HFF-Myc (cell line): ENCODE measurements around the gene TTLL6.

ENCODE experiments used
- DNase-seq: peaks from one replicate; pipeline ENCODE4 v3.0.0-alpha.2; 2011; ENCODE audit warnings: low read depth; ENCODE audit errors: extremely low read depth
- H3K4me3 ChIP-seq: replicated peaks from 2 replicates; pipeline ENCODE4 v1.5.1; 2011; ENCODE audit warnings: low read depth, mild to moderate bottlenecking, control low read depth, low read length
- TF ChIP-seq, protein P1 (sequence below): IDR thresholded peaks from 2 replicates; pipeline ENCODE4 v1.5.1; 2012; ENCODE audit warnings: mild to moderate bottlenecking, low read depth, low read length, control low read depth; ENCODE audit errors: missing control alignments

TTLL6 gene

DNA sequence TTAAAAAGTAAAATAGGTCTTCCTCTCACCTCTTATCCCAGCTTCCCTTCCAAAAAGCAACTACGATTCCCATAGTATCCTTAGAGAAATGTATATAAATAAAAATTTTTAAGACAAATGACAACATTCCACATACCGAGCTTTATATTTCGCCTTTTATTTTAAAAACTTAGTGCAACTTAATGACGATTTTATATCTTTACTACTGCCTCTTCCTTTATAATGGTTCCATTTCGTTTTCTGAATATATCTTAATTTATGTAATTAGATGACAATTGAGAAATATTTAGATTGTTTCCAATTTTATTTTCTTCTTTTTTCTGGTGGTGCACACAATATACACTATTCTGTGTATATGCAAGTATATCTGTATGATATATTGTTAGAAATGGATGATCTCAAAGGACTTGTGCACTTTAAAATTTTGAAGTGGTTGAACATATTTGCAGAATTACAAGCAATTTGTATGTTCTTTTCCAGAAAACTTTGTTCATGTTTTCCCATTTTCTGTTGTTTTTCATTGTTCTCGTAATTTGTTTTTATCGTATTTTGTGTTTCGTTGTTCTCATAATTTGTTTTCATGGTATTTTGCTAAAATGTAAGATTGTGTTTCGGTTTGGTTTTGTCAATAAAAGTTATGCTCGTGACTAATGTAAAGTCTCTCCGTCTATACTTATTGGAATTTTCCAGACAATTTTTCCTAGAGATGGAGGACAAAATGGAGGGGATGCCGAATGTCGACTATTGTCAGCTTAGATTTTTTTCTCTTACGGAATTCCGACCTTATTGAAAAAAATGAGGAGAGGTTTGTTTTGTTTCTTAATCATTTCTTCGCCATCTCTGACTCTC lies 68.1 kb downstream of the TTLL6 start:
- TF ChIP-seq, protein P1, sequence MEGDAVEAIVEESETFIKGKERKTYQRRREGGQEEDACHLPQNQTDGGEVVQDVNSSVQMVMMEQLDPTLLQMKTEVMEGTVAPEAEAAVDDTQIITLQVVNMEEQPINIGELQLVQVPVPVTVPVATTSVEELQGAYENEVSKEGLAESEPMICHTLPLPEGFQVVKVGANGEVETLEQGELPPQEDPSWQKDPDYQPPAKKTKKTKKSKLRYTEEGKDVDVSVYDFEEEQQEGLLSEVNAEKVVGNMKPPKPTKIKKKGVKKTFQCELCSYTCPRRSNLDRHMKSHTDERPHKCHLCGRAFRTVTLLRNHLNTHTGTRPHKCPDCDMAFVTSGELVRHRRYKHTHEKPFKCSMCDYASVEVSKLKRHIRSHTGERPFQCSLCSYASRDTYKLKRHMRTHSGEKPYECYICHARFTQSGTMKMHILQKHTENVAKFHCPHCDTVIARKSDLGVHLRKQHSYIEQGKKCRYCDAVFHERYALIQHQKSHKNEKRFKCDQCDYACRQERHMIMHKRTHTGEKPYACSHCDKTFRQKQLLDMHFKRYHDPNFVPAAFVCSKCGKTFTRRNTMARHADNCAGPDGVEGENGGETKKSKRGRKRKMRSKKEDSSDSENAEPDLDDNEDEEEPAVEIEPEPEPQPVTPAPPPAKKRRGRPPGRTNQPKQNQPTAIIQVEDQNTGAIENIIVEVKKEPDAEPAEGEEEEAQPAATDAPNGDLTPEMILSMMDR, result no peak
- no peak for DNase-seq
- H3K4me3 ChIP-seq, result no peak overlapping the region

DNA sequence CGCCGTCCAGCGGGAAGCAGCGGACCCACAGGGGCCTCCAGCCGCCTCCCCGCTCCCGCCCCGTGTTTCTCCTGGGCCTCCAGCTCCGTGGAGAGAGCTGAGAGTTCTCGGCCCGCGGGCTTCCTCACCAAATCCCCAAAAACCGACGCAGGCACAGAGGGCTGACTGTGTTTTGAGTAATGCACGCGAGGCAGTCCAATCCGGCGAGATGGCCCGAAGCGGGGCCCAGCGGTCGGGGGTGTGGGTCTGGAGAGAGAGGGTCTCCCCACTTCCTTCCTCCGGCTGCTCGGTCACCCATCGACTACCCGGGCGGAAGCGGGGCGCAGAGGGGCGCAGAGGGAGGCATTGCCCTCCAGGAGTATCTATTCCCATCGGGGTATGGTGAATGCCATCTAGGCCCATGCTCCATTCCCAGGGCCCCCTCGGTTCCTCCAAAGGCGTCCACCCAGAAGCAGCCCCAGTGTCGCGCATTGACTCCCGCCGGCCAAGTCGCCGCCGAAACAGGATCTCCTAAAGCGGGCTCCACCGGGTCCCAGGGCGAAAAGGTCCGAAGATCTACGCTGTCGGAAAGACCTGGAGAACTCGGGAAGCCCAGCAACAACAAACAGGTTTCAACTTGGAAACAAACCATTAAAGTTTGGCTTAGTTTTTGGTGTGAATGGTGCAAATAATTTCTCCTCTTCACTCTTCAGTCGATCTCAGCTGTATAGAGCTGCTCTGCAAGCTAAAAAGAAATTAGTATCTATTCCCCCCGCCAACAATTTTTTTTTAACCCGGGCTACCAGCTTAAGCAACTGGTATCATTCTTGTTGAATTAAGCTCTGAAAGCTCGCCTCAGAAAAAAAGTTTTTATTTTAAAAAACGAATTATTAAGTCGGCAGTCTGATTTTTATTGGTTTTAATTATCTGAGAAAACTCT lies 69.3 kb downstream of the TTLL6 start:
- TF ChIP-seq, protein P1, result no peak
- DNase-seq, result no peak
- no peak overlapping the region for H3K4me3 ChIP-seq

GRCh38 chr17:48746916-48747444 lies 70.0 kb downstream of the TTLL6 start:
- TF ChIP-seq, protein P1, result no peak
- DNase-seq, result no peak
- H3K4me3 ChIP-seq, result no peak overlapping the region

DNA sequence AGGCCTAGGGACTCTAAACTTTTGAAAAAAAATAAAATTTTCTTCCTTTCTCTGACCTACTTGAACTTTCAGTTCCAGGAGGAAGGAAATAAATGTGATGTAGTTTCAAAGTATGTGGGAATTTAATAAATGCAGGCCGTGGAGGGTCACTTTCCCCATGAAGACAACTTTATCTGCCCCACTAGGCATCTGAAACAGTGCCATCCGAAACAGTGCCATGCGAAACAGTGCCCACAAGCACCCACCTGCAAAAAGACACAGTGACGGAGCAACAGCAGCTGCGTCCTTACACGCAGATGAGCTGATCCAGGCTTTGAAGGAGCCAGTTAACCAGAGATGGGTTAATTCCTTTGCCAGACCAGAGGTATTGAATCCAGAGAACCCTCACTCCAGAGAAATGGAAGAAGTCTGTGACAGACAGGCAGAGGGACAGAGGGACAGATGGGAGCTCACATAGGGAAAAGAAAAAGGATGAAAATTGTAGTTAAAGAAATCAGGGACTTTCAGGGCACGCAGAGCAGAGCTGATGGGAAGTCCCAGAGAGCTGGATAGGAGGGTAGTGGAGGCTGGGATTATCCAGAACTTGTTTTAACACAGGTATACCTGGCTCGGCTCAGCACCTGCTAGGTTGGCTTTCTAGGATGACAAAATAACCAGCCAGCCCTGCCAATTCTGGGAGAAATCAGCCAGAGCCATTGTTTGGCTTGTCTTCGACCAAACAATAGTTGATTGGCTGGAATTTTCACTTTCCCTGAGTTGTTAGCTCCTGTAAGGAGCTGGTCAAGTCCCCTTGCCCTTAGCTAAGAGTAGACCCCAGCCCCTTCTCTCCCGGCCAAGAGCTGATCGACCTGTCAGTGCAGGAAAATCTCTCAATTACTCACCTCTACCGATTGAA lies 71.4 kb downstream of the TTLL6 start:
- no peak for DNase-seq
- TF ChIP-seq, protein P1, result no peak
- no peak overlapping the region for H3K4me3 ChIP-seq

- no peak for DNase-seq
- TF ChIP-seq, protein P1, result no peak
- H3K4me3 ChIP-seq, result no peak overlapping the region
These were observed 76.5 kb downstream of the TTLL6 start for GRCh38 chr17:48740537-48740936.

DNA sequence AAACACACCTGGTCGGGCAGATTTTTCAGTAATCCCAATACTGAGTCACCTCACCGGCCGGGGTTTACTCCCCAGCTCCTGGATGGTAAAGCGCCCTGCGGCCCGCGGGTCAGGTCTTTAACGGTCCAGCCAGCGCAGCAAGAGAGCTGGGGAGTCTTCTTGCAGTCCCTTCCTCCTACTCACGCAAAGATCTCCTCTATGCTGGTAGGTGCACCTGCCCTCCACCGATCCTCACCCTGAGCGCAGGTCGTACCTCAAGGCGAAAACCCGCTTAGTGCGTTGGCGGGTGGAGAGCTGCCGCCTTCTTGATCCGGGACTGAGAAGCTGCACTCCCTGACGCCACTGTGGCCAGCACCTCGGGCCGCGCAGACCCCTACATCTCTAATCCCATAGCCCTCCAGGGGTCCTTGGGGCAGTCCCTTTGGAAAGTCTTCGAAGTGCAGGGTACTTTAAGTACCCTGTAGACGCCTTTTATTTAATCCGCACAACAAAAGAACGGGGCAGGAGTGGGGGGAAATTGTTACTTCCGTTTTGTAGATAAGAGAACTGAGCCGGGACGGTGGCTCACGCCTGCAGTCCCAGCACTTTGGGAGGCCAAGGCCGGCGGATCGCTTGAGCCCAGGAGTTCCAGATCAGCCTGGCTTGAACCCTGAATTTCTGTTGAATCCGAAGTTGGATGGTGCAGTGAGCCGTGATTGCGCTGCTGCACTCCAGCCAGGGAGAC lies 78.1 kb downstream of the TTLL6 start:
- TF ChIP-seq, protein P1, result no peak
- DNase-seq, result no peak
- no peak overlapping the region for H3K4me3 ChIP-seq
